ENCODE measurements around the gene OOSP4B. TPM values are rescaled to one million over a fixed set of nuclear protein-coding genes. Genes with fewer than 3 reads are reported as not detected.
"Not testable (repeated sequence)": the region's sequence is repeated elsewhere in the genome, so short reads cannot be mapped to it uniquely, and the experiment has no call there.

The OOSP4B gene
- polyA plus RNA-seq, 4 donors: not detected

- DNase-seq (ENCODE audit: low read depth in 4 of 4, low spot score in 3 of 4): no peak
These were observed 42.1 kb downstream of the OOSP4B start for GRCh38 chr11:60059052-60059451.

DNA sequence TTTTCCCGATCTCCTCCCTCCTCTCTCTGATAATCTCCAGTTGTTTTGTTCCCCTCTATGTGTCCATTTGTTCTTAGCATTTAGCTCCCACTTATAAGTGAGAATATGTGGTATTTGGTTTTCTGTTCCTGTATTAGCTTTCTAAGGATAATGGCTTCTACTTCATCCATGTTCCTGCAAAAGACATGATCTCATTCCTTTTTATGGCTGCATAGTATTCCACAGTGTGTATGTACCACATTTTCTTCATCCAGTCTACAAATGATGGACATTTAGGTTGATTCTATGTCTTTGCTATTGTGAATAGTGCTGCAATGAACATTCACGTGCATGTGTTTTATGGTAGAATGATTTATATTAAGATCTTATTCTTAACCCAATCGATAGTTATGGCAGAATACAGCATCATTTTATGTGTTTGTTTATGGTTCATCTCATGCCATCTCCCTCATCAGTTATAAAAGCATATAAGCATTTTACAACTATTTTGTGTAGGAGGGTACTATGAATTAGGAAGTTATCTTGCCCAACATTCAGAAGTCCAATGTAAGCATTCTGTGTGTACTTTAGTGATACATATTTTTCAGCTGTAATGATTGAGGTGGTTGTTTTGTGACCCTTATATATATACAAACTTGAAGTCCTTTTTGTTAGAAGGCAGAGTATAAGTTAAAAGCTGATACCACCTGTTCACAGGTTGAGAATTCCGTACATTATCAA, 42.7 kb downstream of the OOSP4B start:
- no peak for DNase-seq (ENCODE audit: low read depth in 4 of 4, low spot score in 3 of 4)

DNA sequence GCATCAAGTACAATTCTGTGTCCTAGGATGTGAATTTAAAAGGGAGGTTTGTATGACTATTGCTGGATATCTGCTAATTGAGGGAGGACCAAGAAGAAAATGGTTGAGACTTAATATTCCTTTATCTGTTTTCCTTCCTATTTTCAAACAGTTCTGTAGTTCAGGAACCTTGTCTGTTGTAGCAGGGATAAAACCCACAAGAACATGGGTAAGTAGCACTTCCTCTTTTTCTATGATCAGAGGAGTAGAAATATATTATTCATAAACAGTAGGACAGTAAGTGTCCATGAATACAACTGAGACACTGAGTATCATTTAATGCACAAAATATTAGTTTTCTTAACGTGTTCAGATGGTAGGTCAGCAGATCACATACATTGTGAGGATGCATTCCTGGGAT, 47.1 kb downstream of the OOSP4B start:
- DNase-seq (ENCODE audit: low read depth in 4 of 4, low spot score in 3 of 4): no peak

DNA sequence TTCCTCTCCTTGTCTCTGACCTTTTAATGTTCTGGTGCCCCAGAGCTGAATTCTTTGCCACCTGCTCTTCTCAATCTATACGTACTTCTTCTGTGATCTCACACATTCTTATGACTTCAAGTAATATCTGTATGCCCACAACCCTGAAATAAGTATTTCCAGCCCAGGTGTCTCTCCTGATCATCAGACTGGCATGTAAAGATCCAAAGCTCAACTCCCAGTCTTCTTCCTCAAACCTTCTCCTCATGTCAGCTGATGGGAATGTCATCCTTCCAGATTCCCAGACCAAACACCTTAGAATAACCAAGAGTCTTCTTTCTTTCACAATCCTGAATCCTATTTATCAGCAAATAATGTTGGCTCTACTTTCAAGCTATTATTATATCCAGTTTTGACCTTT, 48.8 kb downstream of the OOSP4B start:
- DNase-seq (ENCODE audit: low read depth in 4 of 4, low spot score in 3 of 4): no peak

- DNase-seq (ENCODE audit: low read depth in 4 of 4, low spot score in 3 of 4): no peak
These were observed 52.5 kb downstream of the OOSP4B start for GRCh38 chr11:60069450-60069849.

- DNase-seq (ENCODE audit: low read depth in 4 of 4, low spot score in 3 of 4): not testable (repeated sequence)
These were observed 54.7 kb downstream of the OOSP4B start for GRCh38 chr11:60071644-60072043.

- DNase-seq (ENCODE audit: low read depth in 4 of 4, low spot score in 3 of 4): no peak
These were observed 60.3 kb downstream of the OOSP4B start for GRCh38 chr11:60077216-60077817.

DNA sequence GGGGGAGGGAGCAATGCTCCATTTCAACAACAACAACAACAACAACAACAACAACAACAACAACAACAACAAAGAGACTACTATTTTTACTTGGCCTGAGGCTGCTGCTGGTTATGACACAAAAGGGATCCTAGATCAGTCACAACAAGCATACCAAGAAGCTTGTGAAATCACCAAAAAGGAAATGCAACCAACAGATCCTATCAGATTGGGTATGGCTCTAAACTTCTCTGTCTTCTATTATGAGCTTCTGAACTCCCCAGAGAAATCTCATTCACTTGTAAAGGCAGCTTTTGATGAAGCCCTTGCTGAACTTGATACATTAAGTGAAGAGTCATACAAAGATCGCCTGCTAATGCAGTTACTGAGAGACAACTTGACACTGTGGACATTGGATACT, 61.0 kb downstream of the OOSP4B start:
- DNase-seq (ENCODE audit: low read depth in 4 of 4, low spot score in 3 of 4): no peak

- DNase-seq (ENCODE audit: low read depth in 4 of 4, low spot score in 3 of 4): no peak
These were observed 61.8 kb downstream of the OOSP4B start for GRCh38 chr11:60078745-60079144.

DNA sequence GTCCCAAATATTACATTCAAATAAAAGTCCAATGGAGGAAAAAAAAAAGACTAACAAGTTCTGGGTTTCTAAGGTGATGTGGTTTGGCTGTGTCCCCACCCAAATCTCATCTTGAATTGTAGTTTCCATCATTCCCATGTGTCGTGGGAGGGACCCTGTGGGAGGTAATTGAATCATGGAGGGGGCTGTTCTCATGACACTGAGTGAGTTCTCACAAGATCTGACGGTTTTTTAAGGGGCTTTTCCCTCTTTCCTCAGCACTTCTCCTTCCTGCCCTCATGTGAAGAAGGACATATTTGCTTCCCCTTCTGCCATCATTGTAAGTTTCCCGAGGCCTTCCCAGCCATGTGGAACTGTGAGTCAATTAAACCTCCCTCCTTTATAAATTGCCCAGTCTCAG, 63.6 kb downstream of the OOSP4B start:
- DNase-seq (ENCODE audit: low read depth in 4 of 4, low spot score in 3 of 4): no peak

Other genes starting within 250 kb of the OOSP4B start
- 10 to 100 TPM; 45.1 to 62.8 (median 61.5) TPM for gene MRPL16, start 206.4 kb upstream of the OOSP4B start, polyA plus RNA-seq (ENCODE audit: insufficient read length in 4 of 4)
- not detected for gene CBLIF, start 171.7 kb upstream of the OOSP4B start, polyA plus RNA-seq (ENCODE audit: insufficient read length in 4 of 4)
- gene TCN1, start 150.7 kb upstream of the OOSP4B start, polyA plus RNA-seq (ENCODE audit: insufficient read length in 4 of 4): under 1 TPM in 3 of 4 donors, not detected in 1; 0.34 to 0.58 (median 0.57) TPM
- gene OOSP3, start 138.4 kb upstream of the OOSP4B start, polyA plus RNA-seq (ENCODE audit: insufficient read length in 4 of 4): not detected
- under 1 TPM in 3 of 4 donors, not detected in 1; 0.16 to 0.42 (median 0.40) TPM for gene OOSP1, start 78.7 kb upstream of the OOSP4B start, polyA plus RNA-seq (ENCODE audit: insufficient read length in 4 of 4)
- gene OOSP4A, start 53.1 kb upstream of the OOSP4B start, polyA plus RNA-seq (ENCODE audit: insufficient read length in 4 of 4): not detected
- gene OOSP2, start 23.2 kb downstream of the OOSP4B start, polyA plus RNA-seq (ENCODE audit: insufficient read length in 4 of 4): not detected
- 1 to 10 TPM in 1 of 4 donors, under 1 TPM in 3; 0.26 to 1.3 (median 0.53) TPM for gene MS4A3, start 39.5 kb downstream of the OOSP4B start, polyA plus RNA-seq (ENCODE audit: insufficient read length in 4 of 4)
- gene MS4A2, start 71.5 kb downstream of the OOSP4B start, polyA plus RNA-seq (ENCODE audit: insufficient read length in 4 of 4): under 1 TPM in 2 of 4 donors, not detected in 2; 0.04 to 0.15 TPM
- 10 to 100 TPM; 15.7 to 33.9 (median 17.0) TPM for gene MS4A6A, start 165.9 kb downstream of the OOSP4B start, polyA plus RNA-seq (ENCODE audit: insufficient read length in 4 of 4)
- 1 to 10 TPM in 3 of 4 donors, under 1 TPM in 1; 0.83 to 1.4 (median 1.2) TPM for gene MS4A4E, start 226.0 kb downstream of the OOSP4B start, polyA plus RNA-seq (ENCODE audit: insufficient read length in 4 of 4)

Measured in left renal pelvis (tissue), 4 donors.